PC-3 (cell line): ENCODE measurements around the gene PEX5L. TPM values are rescaled to one million over a fixed set of nuclear protein-coding genes. Genes with fewer than 3 reads are reported as not detected.

ENCODE experiments used
- ATAC-seq: fragments of 200-7000 bp; cut with Tn5 transposase; 2 replicates; pipeline ENCODE4 v1.9.1; 2020; ENCODE audit warnings: mild to moderate bottlenecking, moderate library complexity
- BruUV-seq: library from RNA; stranded (reverse); fragments of 400-500 nt; replicated peaks from 2 replicates; lab custom pipeline; 2021; lab: Mats Ljungman, UMichigan
- CTCF ChIA-PET: fragments of 300-600 bp; sonication (Branson Sonifier 250); formaldehyde crosslinking; loops from one replicate; lab custom pipeline; 2022; ENCODE audit warnings: antibody characterized with exemption; lab: Charles Lee
- POLR2A ChIA-PET: fragments of 300-600 bp; sonication (Branson Sonifier 250); formaldehyde crosslinking; loops from one replicate; lab custom pipeline; 2022; ENCODE audit warnings: antibody characterized with exemption; ENCODE audit not compliant: unreplicated experiment; lab: Charles Lee
- DNase-seq: peaks from one replicate; pipeline ENCODE4 v3.0.0-alpha.2; 2015
- H2AFZ ChIP-seq: fragments of 300-600 bp; sonication (generic); 2 replicates; pipeline ENCODE4 v1.6.0; 2016; ENCODE audit warnings: antibody characterized with exemption, low read length
- H3F3A ChIP-seq: fragments of 300-600 bp; sonication (generic); one replicate; pipeline ENCODE4 v1.6.0; 2017; ENCODE audit warnings: antibody characterized with exemption, low read length, control low read depth, mild to moderate bottlenecking; ENCODE audit not compliant: unreplicated experiment
- H3K27ac ChIP-seq: fragments of 300-600 bp; sonication (generic); 2 replicates; pipeline ENCODE4 v1.5.1; 2016; ENCODE audit warnings: mild to moderate bottlenecking, low read length
- H3K27me3 ChIP-seq: fragments of 300-600 bp; sonication (generic); 2 replicates; pipeline ENCODE4 v1.6.1; 2016; ENCODE audit warnings: low read length, mixed read lengths
- H3K36me3 ChIP-seq: fragments of 300-600 bp; sonication (generic); 2 replicates; pipeline ENCODE4 v1.6.1; 2016; ENCODE audit warnings: low read depth, mixed run types, low read length, mixed read lengths
- H3K4me1 ChIP-seq: fragments of 300-600 bp; sonication (generic); 2 replicates; pipeline ENCODE4 v1.5.1; 2016; ENCODE audit warnings: low read length; ENCODE audit not compliant: insufficient read depth
- H3K4me2 ChIP-seq: fragments of 300-600 bp; sonication (generic); 2 replicates; pipeline ENCODE4 v1.6.0; 2016; ENCODE audit warnings: low read length
- H3K4me3 ChIP-seq: fragments of 300-600 bp; sonication (generic); 2 replicates; pipeline ENCODE4 v1.5.1; 2016; ENCODE audit warnings: mild to moderate bottlenecking, low read length, mixed read lengths
- H3K79me2 ChIP-seq: fragments of 300-600 bp; sonication (generic); 2 replicates; pipeline ENCODE4 v1.6.1; 2017; ENCODE audit warnings: low read length, mixed read lengths
- H3K9ac ChIP-seq: fragments of 300-600 bp; sonication (generic); 2 replicates; pipeline ENCODE4 v1.6.0; 2016; ENCODE audit warnings: mild to moderate bottlenecking, low read length
- H3K9me2 ChIP-seq: fragments of 300-600 bp; sonication (generic); replicated peaks from 2 replicates; pipeline ENCODE4 v1.6.1; 2016; ENCODE audit warnings: mixed run types, low read length, mixed read lengths
- H3K9me3 ChIP-seq: fragments of 300-600 bp; sonication (generic); 2 replicates; pipeline ENCODE4 v1.6.1; 2016; ENCODE audit warnings: low read length, mixed read lengths
- H4K20me1 ChIP-seq: fragments of 300-600 bp; sonication (generic); 2 replicates; pipeline ENCODE4 v1.6.1; 2016; ENCODE audit warnings: low read length, mixed read lengths
- CTCF ChIP-seq: fragments of 300-600 bp; sonication (generic); conservative IDR thresholded peaks from 2 replicates; pipeline ENCODE4 v1.5.1; 2017; ENCODE audit warnings: antibody characterized with exemption, low read depth, mild to moderate bottlenecking, low read length
- EZH2 ChIP-seq: fragments of 300-600 bp; sonication (generic); IDR thresholded peaks from one replicate; pipeline ENCODE4 v1.6.1; 2017; ENCODE audit warnings: antibody characterized with exemption, mild to moderate bottlenecking, low read length; ENCODE audit not compliant: unreplicated experiment
- EZH2phosphoT487 ChIP-seq: fragments of 300-600 bp; sonication (generic); IDR thresholded peaks from 2 replicates; pipeline ENCODE4 v1.6.1; 2018; ENCODE audit warnings: mild to moderate bottlenecking, antibody characterized with exemption, low read length, borderline replicate concordance
- intact Hi-C: fragments of 100-400 bp; cut with micrococcal nuclease; formaldehyde crosslinking; loops from 2 replicates; pipeline ENCODE4 v1.9.0; 2023
- total RNA-seq: library from RNA; depleted of rRNA; stranded (reverse); fragments of >200 nt; gene quantifications from 2 replicates; pipeline ENCODE4 v1.2.3, GENCODE V29; 2014

The PEX5L gene
- total RNA-seq, 1 experiment from 2014 or later = 0.69 TPM

GRCh38 chr3:179806177-179806576, 230.6 kb downstream of the PEX5L start:
- POLR2A ChIA-PET = no interaction called here

GRCh38 chr3:179801856-179802255, 234.9 kb downstream of the PEX5L start:
- no peaks in the 10 kb centered on the region for H3K27me3 ChIP-seq
- H3F3A ChIP-seq = no peaks in the 10 kb centered on the region
- H3K9me2 ChIP-seq = no peaks in the 10 kb centered on the region
- H3K4me1 ChIP-seq = no peaks in the 10 kb centered on the region
- ATAC-seq (no peak), DNase-seq (no peak)
- no peak overlapping the region for H3K4me2 ChIP-seq
- no TSS peak for BruUV-seq
- no peak overlapping the region for H3K27ac ChIP-seq
- H3K9me3 ChIP-seq = no peaks in the 10 kb centered on the region
- POLR2A ChIA-PET = no interaction called here
- H3K4me3 ChIP-seq = no peak overlapping the region
- no peaks in the 10 kb centered on the region for H3K36me3 ChIP-seq
- intact Hi-C loops = no loop called here
- TF ChIP-seq EZH2 (no peak), EZH2phosphoT487 (no peak), CTCF (no peak)
- H2AFZ ChIP-seq = no peak overlapping the region
- H3K79me2 ChIP-seq = no peaks in the 10 kb centered on the region
- H3K9ac ChIP-seq = no peak overlapping the region
- no peaks in the 10 kb centered on the region for H4K20me1 ChIP-seq
- CTCF ChIA-PET = no interaction called here

More at GRCh38 chr3:179806177-179806576, 230.6 kb downstream of the PEX5L start:
- TF ChIP-seq EZH2phosphoT487 (no peak), EZH2 (no peak), CTCF (no peak)
- Histone ChIP-seq H3K4me2 (no peak overlapping the region), H3K36me3 (no peaks in the 10 kb centered on the region), H4K20me1 (no peaks in the 10 kb centered on the region), H2AFZ (no peak overlapping the region), H3K9me3 (no peaks in the 10 kb centered on the region), H3K79me2 (no peaks in the 10 kb centered on the region), H3K4me3 (no peak overlapping the region), H3F3A (no peaks in the 10 kb centered on the region), H3K9me2 (no peaks in the 10 kb centered on the region), H3K27me3 (no peaks in the 10 kb centered on the region), H3K27ac (no peak overlapping the region), H3K4me1 (peaks cover 6% of the 10 kb centered on the region; the same call in 1 of the 2 replicates), H3K9ac (no peak overlapping the region)
- CTCF ChIA-PET = no interaction called here
- intact Hi-C loops = no loop called here
- DNase-seq = peak; percentile 43
- ATAC-seq = peak; percentile 63
- BruUV-seq = no TSS peak

- Histone ChIP-seq H3K9me3 (no peaks in the 10 kb centered on the region), H3K9ac (no peak overlapping the region), H3K4me3 (no peak overlapping the region), H3K27ac (no peak overlapping the region), H3K4me1 (no peaks in the 10 kb centered on the region), H3K36me3 (no peaks in the 10 kb centered on the region), H3K9me2 (no peaks in the 10 kb centered on the region), H3K27me3 (no peaks in the 10 kb centered on the region), H4K20me1 (no peaks in the 10 kb centered on the region), H3K4me2 (no peak overlapping the region), H3K79me2 (no peaks in the 10 kb centered on the region), H2AFZ (no peak overlapping the region), H3F3A (no peaks in the 10 kb centered on the region)
- ATAC-seq (no peak), DNase-seq (peak; percentile 33)
- POLR2A ChIA-PET = no interaction called here
- intact Hi-C loops = no loop called here
- BruUV-seq = no TSS peak
- CTCF ChIA-PET = no interaction called here
- TF ChIP-seq EZH2 (no peak), CTCF (no peak), EZH2phosphoT487 (no peak)
Measured at GRCh38 chr3:179801263-179801662, 235.5 kb downstream of the PEX5L start.
